Stomach (tissue), 9 donors: ENCODE data around the gene DNAAF1. TPM values are rescaled to one million over a fixed set of nuclear protein-coding genes. Genes with fewer than 3 reads are reported as not detected.

ENCODE experiments used
- DNase-seq, 2 donors: peaks; one replicate each; pipeline versions ENCODE4 v3.0.0 to v3.0.0-alpha.2; 2013 to 2019
- H3K27ac ChIP-seq, 5 donors: fragments of 200-600 bp in 4 of 5; sonication (generic) in 4 of 5; one replicate each; pipeline ENCODE4 v1.5.1; 2013 to 2019; ENCODE audit warnings: mild to moderate bottlenecking in 1 of 5, moderate library complexity in 1 of 5
- H3K27me3 ChIP-seq, 3 donors: fragments of 200-600 bp; sonication (generic); one replicate each; pipeline ENCODE4 v1.5.1; 2017 to 2019; ENCODE audit warnings: mixed run types in 1 of 3
- H3K36me3 ChIP-seq, 4 donors: fragments of 200-600 bp; sonication (generic); 1 replicate in 3 of 4; 2 replicates in 1 of 4; pipeline ENCODE4 v1.5.1; 2016 to 2019
- H3K4me1 ChIP-seq, 4 donors: fragments of 200-600 bp; sonication (generic); one replicate each; pipeline ENCODE4 v1.5.1; 2016 to 2019
- H3K4me3 ChIP-seq, 4 donors: fragments of 200-600 bp; sonication (generic) in 3 of 4; one replicate each; pipeline ENCODE4 v1.5.1; 2016 to 2019; ENCODE audit warnings: mild to moderate bottlenecking in 1 of 4
- H3K9me3 ChIP-seq, 4 donors: fragments of 200-600 bp; sonication (generic); one replicate each; pipeline ENCODE4 v1.5.1; 2016 to 2019
- CTCF ChIP-seq, 7 experiments: fragments of 450-650 bp in 4 of 7; fragments of 200-600 bp in 3 of 7; sonication (generic) in 3 of 7; IDR thresholded peaks; one replicate each; pipeline ENCODE4 v1.5.1; 2016 to 2019; ENCODE audit warnings: antibody characterized with exemption in 7 of 7, control low read depth in 2 of 7, mild to moderate bottlenecking in 1 of 7
- EP300 ChIP-seq: sonication (generic); formaldehyde crosslinking; IDR thresholded peaks from one replicate; pipeline ENCODE4 v1.6.1; 2017; ENCODE audit warnings: antibody characterized with exemption
- POLR2A ChIP-seq, 4 donors: fragments of 450-650 bp; IDR thresholded peaks; one replicate each; pipeline ENCODE4 v1.6.1; 2016; ENCODE audit warnings: antibody characterized with exemption in 4 of 4, control low read depth in 2 of 4, mild to moderate bottlenecking in 1 of 4, moderate library complexity in 1 of 4
- POLR2AphosphoS5 ChIP-seq, 3 donors: sonication (generic); formaldehyde crosslinking; IDR thresholded peaks; one replicate each; pipeline ENCODE4 v1.6.1; 2016; ENCODE audit warnings: antibody characterized with exemption in 3 of 3
- WGBS, 5 donors: extraction: QIAGEN DNeasy Blood & Tissue Kit in 3 of 5; methylation state at CpG; one replicate each; pipeline versions ENCODE4 v1.1.5 to v1.1.7; 2013 to 2018; 5-methylcytosine and 5-hydroxymethylcytosine counted together
- intact Hi-C: fragments of 100-400 bp; cut with DNase I; formaldehyde crosslinking; loops from one replicate; pipeline ENCODE4 v1.15.1; 2023; ENCODE audit warnings: low total_unique reads
- polyA plus RNA-seq, 3 donors: library from polyadenylated mRNA; stranded (reverse); fragments of 200-250 nt; gene quantifications; one replicate each; pipeline ENCODE4 v1.2.3, GENCODE V29; 2013
- total RNA-seq, 5 donors: library from RNA; depleted of rRNA; stranded (reverse); fragments of >200 nt; gene quantifications; one replicate each; pipeline versions ENCODE4 v1.1.0 to v1.2.3, GENCODE V29; 2014 to 2016
- donor health status: healthy with polysubstance abuse.
- donor health status: Bipolar disorder and iron deficiency.
- donor health status: healthy.

Gene DNAAF1
- total and polyA plus RNA-seq, 8 donors, result 0.37 to 11.4 (median 1.4) TPM; not detected in 3

- H3K4me3 ChIP-seq, result no peak overlapping the region
- TF ChIP-seq POLR2A (IDR thresholded peaks at IDR 0.05) (no peak), POLR2AphosphoS5 (IDR thresholded peaks at IDR 0.05) (no peak), EP300 (no peak), CTCF (IDR thresholded peaks at IDR 0.05) (no peak)
- no peak overlapping the region for H3K27ac ChIP-seq
- intact Hi-C loops, result no loop called here
- H3K4me1 ChIP-seq, result peaks cover 4 to 13% (median 8%) of the 10 kb centered on the region in 4 donors
- WGBS, 5 donors, result 72 to 86% (median 78%) methylated on average over 3 of the region's 3 CpGs
- H3K27me3 ChIP-seq, result peaks cover 0 to 5% (median 0%) of the 10 kb centered on the region in 3 donors
- DNase-seq, result no peak
- H3K9me3 ChIP-seq, result no peaks in the 10 kb centered on the region
- H3K36me3 ChIP-seq, result no peaks in the 10 kb centered on the region
These were observed 79.4 kb downstream of the DNAAF1 start for GRCh38 chr16:84224554-84224953.

DNA sequence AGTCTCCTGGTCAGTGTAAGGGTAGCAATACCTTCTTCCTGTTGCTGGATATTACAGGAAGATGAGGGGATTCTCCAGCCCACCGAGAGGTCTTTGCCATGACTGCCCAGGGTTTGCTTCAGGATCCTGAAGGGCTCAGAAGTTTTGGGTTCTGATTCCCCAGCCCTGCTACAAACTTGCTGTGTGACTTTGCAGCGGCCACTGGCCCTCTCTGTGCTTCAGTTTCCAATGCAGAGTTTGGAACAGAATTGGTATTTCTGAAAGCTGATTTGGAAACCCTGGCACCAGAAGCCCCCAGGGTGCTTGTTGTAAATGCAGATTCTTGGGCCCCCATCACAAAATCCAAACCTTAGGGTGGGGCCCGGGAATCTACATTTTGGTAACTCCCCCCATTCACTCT is 80.0 kb downstream of the DNAAF1 start:
- intact Hi-C loops, result no loop called here

GRCh38 chr16:84225571-84225970 is 80.5 kb downstream of the DNAAF1 start:
- Histone ChIP-seq H3K27me3 (peaks cover 0 to 7% (median 0%) of the 10 kb centered on the region in 3 donors), H3K36me3 (no peaks in the 10 kb centered on the region), H3K27ac (no peak overlapping the region), H3K4me1 (peaks cover 4 to 13% (median 8%) of the 10 kb centered on the region in 4 donors), H3K4me3 (no peak overlapping the region), H3K9me3 (no peaks in the 10 kb centered on the region)
- TF ChIP-seq CTCF (IDR thresholded peaks at IDR 0.05) (no peak), POLR2AphosphoS5 (IDR thresholded peaks at IDR 0.05) (no peak), EP300 (no peak), POLR2A (IDR thresholded peaks at IDR 0.05) (no peak)
- intact Hi-C loops, result no loop called here
- WGBS, 5 donors, result 54 to 100% (median 86%) methylated on average over 1 to 7 of the region's 7 CpGs
- DNase-seq, result no peak

More for the DNA sequence above, 80.0 kb downstream of the DNAAF1 start:
- peaks cover 0 to 5% (median 0%) of the 10 kb centered on the region in 3 donors for H3K27me3 ChIP-seq
- H3K4me1 ChIP-seq, result peaks cover 4 to 13% (median 8%) of the 10 kb centered on the region in 4 donors
- WGBS, 5 donors, result 80 to 93% (median 92%) methylated on average over 3 of the region's 3 CpGs
- no peaks in the 10 kb centered on the region for H3K9me3 ChIP-seq
- TF ChIP-seq POLR2AphosphoS5 (IDR thresholded peaks at IDR 0.05) (no peak), EP300 (no peak), CTCF (IDR thresholded peaks at IDR 0.05) (no peak), POLR2A (IDR thresholded peaks at IDR 0.05) (no peak)
- H3K27ac ChIP-seq, result no peak overlapping the region
- no peak overlapping the region for H3K4me3 ChIP-seq
- DNase-seq, result no peak
- no peaks in the 10 kb centered on the region for H3K36me3 ChIP-seq

DNA sequence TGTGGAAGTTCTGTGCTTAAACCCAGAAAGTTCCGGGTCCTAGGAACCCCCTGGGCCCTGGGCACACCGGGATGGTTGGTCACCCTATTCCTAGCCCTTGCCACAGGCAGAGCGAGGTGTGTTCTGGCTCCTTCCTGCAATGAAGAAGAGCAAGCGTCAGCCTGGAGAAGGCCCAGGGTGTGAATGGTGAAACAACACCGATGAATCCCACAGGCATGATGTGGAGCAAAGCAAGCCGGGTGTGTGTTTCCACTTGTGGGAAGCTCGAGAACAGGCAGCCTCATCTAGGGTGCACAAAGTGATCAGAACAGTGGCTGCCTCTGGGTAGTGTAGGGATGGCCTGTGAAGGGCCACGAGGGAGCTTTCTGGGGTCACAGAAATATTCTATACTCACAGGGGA is 80.9 kb downstream of the DNAAF1 start:
- H3K4me1 ChIP-seq, result peaks cover 4 to 13% (median 8%) of the 10 kb centered on the region in 4 donors
- TF ChIP-seq EP300 (no peak), POLR2A (IDR thresholded peaks at IDR 0.05) (no peak), POLR2AphosphoS5 (IDR thresholded peaks at IDR 0.05) (no peak), CTCF (IDR thresholded peaks at IDR 0.05) (no peak)
- H3K27ac ChIP-seq, result no peak overlapping the region
- H3K36me3 ChIP-seq, result no peaks in the 10 kb centered on the region
- WGBS, 5 donors, result 77 to 85% (median 80%) methylated on average over 8 of the region's 8 CpGs
- H3K9me3 ChIP-seq, result no peaks in the 10 kb centered on the region
- H3K27me3 ChIP-seq, result peaks cover 0 to 10% (median 0%) of the 10 kb centered on the region in 3 donors
- intact Hi-C loops, result no loop called here
- no peak overlapping the region for H3K4me3 ChIP-seq
- no peak for DNase-seq

Other genes starting within 250 kb of the DNAAF1 start
- 10 to 100 TPM; 14.0 to 43.8 (median 22.0) TPM for gene MLYCD, start 246.2 kb upstream of the DNAAF1 start, total RNA-seq
- 1 to 10 TPM; 2.9 to 3.5 (median 3.0) TPM for gene MLYCD, start 246.2 kb upstream of the DNAAF1 start, polyA plus RNA-seq
- 10 to 100 TPM in 3 of 5 donors, 1 to 10 TPM in 2; 2.6 to 28.6 (median 24.5) TPM for gene OSGIN1, start 192.1 kb upstream of the DNAAF1 start, total RNA-seq
- 10 to 100 TPM in 1 of 3 donors, 1 to 10 TPM in 2; 8.3 to 10.5 (median 9.9) TPM for gene OSGIN1, start 192.1 kb upstream of the DNAAF1 start, polyA plus RNA-seq
- 10 to 100 TPM in 1 of 5 donors, 1 to 10 TPM in 1, not detected in 3; 1.7 to 11.2 TPM for gene NECAB2, start 177.1 kb upstream of the DNAAF1 start, total RNA-seq
- 1 to 10 TPM in 1 of 3 donors, under 1 TPM in 2; 0.46 to 1.7 (median 0.65) TPM for gene NECAB2, start 177.1 kb upstream of the DNAAF1 start, polyA plus RNA-seq
- gene SLC38A8, start 102.5 kb upstream of the DNAAF1 start, total RNA-seq, result not detected
- gene SLC38A8, start 102.5 kb upstream of the DNAAF1 start, polyA plus RNA-seq, result under 1 TPM in 1 of 3 donors, not detected in 2; 0.08 TPM
- gene MBTPS1, start 28.4 kb upstream of the DNAAF1 start, total RNA-seq, result 100 to 1,000 TPM in 2 of 5 donors, 10 to 100 TPM in 3; 53.9 to 112 (median 78.1) TPM
- 10 to 100 TPM; 21.4 to 33.4 (median 28.2) TPM for gene MBTPS1, start 28.4 kb upstream of the DNAAF1 start, polyA plus RNA-seq
- gene HSDL1, start 131 bp upstream of the DNAAF1 start, total RNA-seq, result 100 to 1,000 TPM in 1 of 5 donors, 10 to 100 TPM in 3, 1 to 10 TPM in 1; 7.2 to 374 (median 16.5) TPM
- gene HSDL1, start 131 bp upstream of the DNAAF1 start, polyA plus RNA-seq, result 1 to 10 TPM; 7.5 to 7.9 (median 7.8) TPM
- gene TAF1C, start 41.7 kb downstream of the DNAAF1 start, total RNA-seq, result 100 to 1,000 TPM in 2 of 5 donors, 10 to 100 TPM in 3; 18.9 to 377 (median 40.3) TPM
- 10 to 100 TPM; 15.3 to 42.0 (median 22.7) TPM for gene TAF1C, start 41.7 kb downstream of the DNAAF1 start, polyA plus RNA-seq
- under 1 TPM in 1 of 5 donors, not detected in 4; 0.18 TPM for gene ADAD2, start 45.8 kb downstream of the DNAAF1 start, total RNA-seq
- gene ADAD2, start 45.8 kb downstream of the DNAAF1 start, polyA plus RNA-seq, result 1 to 10 TPM in 2 of 3 donors, under 1 TPM in 1; 0.76 to 4.3 (median 4.2) TPM
- gene KCNG4, start 94.7 kb downstream of the DNAAF1 start, total RNA-seq, result not detected
- gene KCNG4, start 94.7 kb downstream of the DNAAF1 start, polyA plus RNA-seq, result not detected
- gene WFDC1, start 149.6 kb downstream of the DNAAF1 start, total RNA-seq, result 10 to 100 TPM in 4 of 5 donors, not detected in 1; 10.7 to 64.3 (median 20.8) TPM
- gene WFDC1, start 149.6 kb downstream of the DNAAF1 start, polyA plus RNA-seq, result 10 to 100 TPM; 12.9 to 19.4 (median 13.9) TPM
- 100 to 1,000 TPM in 1 of 5 donors, 1 to 10 TPM in 3, not detected in 1; 1.8 to 141 (median 4.3) TPM for gene ATP2C2, start 223.2 kb downstream of the DNAAF1 start, total RNA-seq
- gene ATP2C2, start 223.2 kb downstream of the DNAAF1 start, polyA plus RNA-seq, result 1 to 10 TPM in 2 of 3 donors, not detected in 1; 1.1 to 5.4 TPM